H1 (cell line): Measurements from ENCODE around the gene PRR23E. TPM values are rescaled to one million over a fixed set of nuclear protein-coding genes. Genes with fewer than 3 reads are reported as not detected.

Experiments
- CTCF ChIA-PET: fragments of 300-600 bp; sonication (Branson Sonifier 250); formaldehyde crosslinking; loops from one replicate; lab custom pipeline; 2021; ENCODE audit not compliant: partially characterized antibody; lab: Charles Lee
- POLR2A ChIA-PET: fragments of 300-600 bp; sonication (Branson Sonifier 250); formaldehyde crosslinking; loops from one replicate; lab custom pipeline; 2021; ENCODE audit warnings: inconsistent platforms; ENCODE audit not compliant: partially characterized antibody; lab: Charles Lee
- DNase-seq, 2 experiments: peaks; one replicate each; pipeline versions ENCODE4 v3.0.0 to v3.0.0-alpha.2; 2010 to 2022; ENCODE audit warnings: low spot score in 2 of 2, low read depth in 1 of 2, mixed read lengths in 1 of 2
- FAIRE-seq: peaks from 2 replicates; lab custom pipeline; 2011; peaks lifted over from hg19 to GRCh38; lab: Jason Lieb, UNC
- H2AFZ ChIP-seq: 2 replicates; pipeline ENCODE4 v1.8.1; 2012; ENCODE audit warnings: low read length, inconsistent platforms
- H2AK5ac ChIP-seq: 2 replicates; pipeline ENCODE4 v1.6.1; 2013; ENCODE audit warnings: low read depth, low read length
- H2BK120ac ChIP-seq: replicated peaks from 2 replicates; pipeline ENCODE3; 2013; ENCODE audit warnings: low read depth, low read length, inconsistent platforms
- H2BK12ac ChIP-seq: 2 replicates; pipeline ENCODE4 v1.6.1; 2013; ENCODE audit warnings: low read depth, low read length
- H2BK15ac ChIP-seq: 2 replicates; pipeline ENCODE4 v1.6.1; 2013; ENCODE audit warnings: low read length
- H2BK20ac ChIP-seq: 2 replicates; pipeline ENCODE4 v1.6.1; 2013; ENCODE audit warnings: low read length
- H2BK5ac ChIP-seq: 2 replicates; pipeline ENCODE4 v1.6.1; 2013; ENCODE audit warnings: low read depth, low read length
- H3K14ac ChIP-seq: 2 replicates; pipeline ENCODE4 v1.6.1; 2013; ENCODE audit warnings: inconsistent platforms; ENCODE audit not compliant: insufficient read length
- H3K18ac ChIP-seq: 2 replicates; pipeline ENCODE4 v1.6.1; 2013; ENCODE audit warnings: low read length; ENCODE audit errors: extremely low read depth
- H3K23ac ChIP-seq: 2 replicates; pipeline ENCODE4 v1.6.1; 2013; ENCODE audit warnings: inconsistent platforms; ENCODE audit not compliant: insufficient read length
- H3K23me2 ChIP-seq: 2 replicates; pipeline ENCODE4 v1.6.1; 2013; ENCODE audit warnings: low read depth, low read length
- H3K27ac ChIP-seq: 2 replicates; pipeline ENCODE4 v1.6.1; 2011; ENCODE audit warnings: low read depth, low read length, inconsistent platforms
- H3K27me3 ChIP-seq, 4 experiments: replicated peaks in 1 of 4; 1 replicate in 1 of 4; 2 replicates in 3 of 4; pipeline versions ENCODE4 v1.6.1 to v1.8.1; 2011 to 2013; ENCODE audit warnings: low read length in 3 of 4, mild to moderate bottlenecking in 3 of 4, inconsistent platforms in 2 of 4, mixed read lengths in 2 of 4, moderate library complexity in 1 of 4; ENCODE audit not compliant: control insufficient read depth in 3 of 4, insufficient read depth in 3 of 4; ENCODE audit errors: extremely low read depth in 1 of 4
- H3K36me3 ChIP-seq, 4 experiments: 2 replicates each; pipeline versions ENCODE4 v1.6.1 to v1.8.1; 2011 to 2013; ENCODE audit warnings: mild to moderate bottlenecking in 4 of 4, low read length in 3 of 4, moderate library complexity in 2 of 4, control low read depth in 1 of 4, inconsistent platforms in 1 of 4; ENCODE audit not compliant: insufficient read depth in 4 of 4, control insufficient read depth in 2 of 4
- H3K4ac ChIP-seq: replicated peaks from 2 replicates; pipeline ENCODE3; 2013; ENCODE audit warnings: low read length, low read depth, mixed read lengths, inconsistent platforms; ENCODE audit not compliant: insufficient read length
- H3K4me1 ChIP-seq, 4 experiments: replicated peaks in 1 of 4; 1 replicate in 1 of 4; 2 replicates in 3 of 4; pipeline versions ENCODE4 v1.6.1 to v1.8.1; 2011 to 2013; ENCODE audit warnings: low read length in 3 of 4, inconsistent platforms in 2 of 4, mixed read lengths in 1 of 4; ENCODE audit not compliant: insufficient read depth in 4 of 4, control insufficient read depth in 3 of 4
- H3K4me2 ChIP-seq, 2 experiments: 2 replicates each; pipeline versions ENCODE4 v1.6.1 to v1.8.1; 2011 to 2013; ENCODE audit warnings: low read depth in 2 of 2, low read length in 2 of 2, control low read depth in 1 of 2, inconsistent platforms in 1 of 2, mild to moderate bottlenecking in 1 of 2; ENCODE audit not compliant: insufficient read depth in 1 of 2
- H3K4me3 ChIP-seq, 4 experiments: fragments of 200-600, 300-600 bp in 1 of 4; sonication (generic), shearing (Covaris generic), sonication (Bioruptor Twin) in 1 of 4; 2 replicates each; pipeline versions ENCODE4 v1.5.1 to v1.8.1; 2011 to 2016; ENCODE audit warnings: low read length in 4 of 4, low read depth in 3 of 4, control low read depth in 2 of 4, inconsistent platforms in 2 of 4, mild to moderate bottlenecking in 2 of 4, mixed read lengths in 1 of 4, moderate library complexity in 1 of 4; ENCODE audit not compliant: insufficient read depth in 2 of 4; ENCODE audit errors: extremely low read depth in 1 of 4
- H3K56ac ChIP-seq: replicated peaks from 2 replicates; pipeline ENCODE3; 2013; ENCODE audit warnings: low read depth, mild to moderate bottlenecking, mixed read lengths, low read length, inconsistent platforms; ENCODE audit not compliant: insufficient read length
- H3K79me1 ChIP-seq: 2 replicates; pipeline ENCODE4 v1.6.1; 2013; ENCODE audit warnings: low read depth, low read length, control low read depth
- H3K79me2 ChIP-seq, 2 experiments: 2 replicates each; pipeline versions ENCODE4 v1.6.1 to v1.8.1; 2012 to 2013; ENCODE audit warnings: low read length in 2 of 2, mild to moderate bottlenecking in 2 of 2, inconsistent platforms in 1 of 2; ENCODE audit not compliant: insufficient read depth in 2 of 2, control insufficient read depth in 1 of 2
- H3K9ac ChIP-seq, 4 experiments: replicated peaks in 1 of 4; 1 replicate in 1 of 4; 2 replicates in 3 of 4; pipeline versions ENCODE4 v1.6.1 to v1.8.1; 2011 to 2013; ENCODE audit warnings: low read depth in 3 of 4, low read length in 3 of 4, control low read depth in 2 of 4, mild to moderate bottlenecking in 2 of 4, moderate library complexity in 2 of 4, inconsistent platforms in 1 of 4; ENCODE audit errors: extremely low read depth in 1 of 4
- H3K9me3 ChIP-seq, 2 experiments: 2 replicates each; pipeline versions ENCODE4 v1.6.1 to v1.8.1; 2012 to 2013; ENCODE audit warnings: mild to moderate bottlenecking in 2 of 2, moderate library complexity in 2 of 2, control low read depth in 1 of 2, inconsistent platforms in 1 of 2, low read depth in 1 of 2, low read length in 1 of 2, mixed read lengths in 1 of 2; ENCODE audit not compliant: insufficient read depth in 2 of 2
- H4K20me1 ChIP-seq, 2 experiments: replicated peaks in 1 of 2; 2 replicates each; pipeline versions ENCODE3 to v1.8.1; 2011 to 2013; ENCODE audit warnings: inconsistent platforms in 2 of 2, low read length in 2 of 2, mild to moderate bottlenecking in 1 of 2; ENCODE audit not compliant: insufficient read depth in 2 of 2, control insufficient read depth in 1 of 2
- H4K5ac ChIP-seq: 2 replicates; pipeline ENCODE4 v1.6.1; 2013; ENCODE audit warnings: low read length, low read depth, mixed read lengths, inconsistent platforms; ENCODE audit not compliant: insufficient read length
- H4K8ac ChIP-seq: 2 replicates; pipeline ENCODE4 v1.8.0; 2013; ENCODE audit warnings: mild to moderate bottlenecking, moderate library complexity, low read length, inconsistent platforms; ENCODE audit not compliant: insufficient read depth; ENCODE audit errors: extremely low read depth
- H4K91ac ChIP-seq: replicated peaks from 2 replicates; pipeline ENCODE3; 2013; ENCODE audit warnings: low read length, mixed read lengths, inconsistent platforms; ENCODE audit not compliant: insufficient read length
- CBX8 ChIP-seq: fragments of 300-800, 300-1000 bp; sonication (generic); IDR thresholded peaks from 2 replicates; pipeline ENCODE4 v1.7.1; 2016; ENCODE audit warnings: low read depth, low read length, borderline replicate concordance
- SAP30 ChIP-seq: fragments of 300-600 bp; sonication (generic); IDR thresholded peaks from 2 replicates; pipeline ENCODE4 v1.7.1; 2012; ENCODE audit warnings: low read length, moderate library complexity, mild to moderate bottlenecking, inconsistent platforms; ENCODE audit not compliant: insufficient read depth, insufficient replicate concordance
- YY1 ChIP-seq: IDR thresholded peaks from 2 replicates; pipeline ENCODE4 v1.6.1; 2011; ENCODE audit warnings: low read depth, mild to moderate bottlenecking, low read length
- WGBS, 2 experiments: shearing (Covaris generic) in 1 of 2; methylation state at CpG; one replicate each; pipeline versions ENCODE4 v1.1.6 to v1.1.7; 2013 to 2015; ENCODE audit warnings: low lambda C conversion rate in 2 of 2, mixed read lengths in 2 of 2, inconsistent platforms in 1 of 2, low coverage in 1 of 2, missing lambda C conversion rate in 1 of 2; ENCODE audit not compliant: insufficient replicate concordance in 2 of 2, insufficient coverage in 1 of 2, insufficient read length in 1 of 2; ENCODE audit errors: extremely low coverage in 1 of 2, missing lambda C conversion rate in 1 of 2; 5-methylcytosine and 5-hydroxymethylcytosine counted together
- polyA plus RNA-seq, 7 experiments: library from polyadenylated mRNA; depleted of rRNA in 3 of 7; stranded (reverse) in 5 of 7; unstranded in 2 of 7; fragments of >200 nt in 5 of 7; fragments of 200-250 nt in 2 of 7; gene quantifications; 1 replicate in 5 of 7; 2 replicates in 1 of 7; 4 replicates in 1 of 7; pipeline versions ENCODE4 v1.2.1 to v1.2.3, GENCODE V29; 2011 to 2013; ENCODE audit warnings: missing spikeins in 2 of 7, mixed read lengths in 2 of 7
- total RNA-seq: library from RNA; stranded (reverse); fragmentation: NEBNext Ultra II Directional; extraction: Animal tissue kit (Norgen Biotek cat#: 25700); gene quantifications from 2 replicates; pipeline ENCODE4 v1.2.1, GENCODE V29; 2021
- TF ChIP-seq, protein P1 (sequence below): IDR thresholded peaks from 2 replicates; pipeline ENCODE4 v1.6.1; 2012; ENCODE audit warnings: inconsistent platforms

PRR23E gene
- total and polyA plus RNA-seq, 2 of the 8 experiments (the other 6 are each of a cell fraction or from before 2014, with no cell fraction given): not detected

DNA sequence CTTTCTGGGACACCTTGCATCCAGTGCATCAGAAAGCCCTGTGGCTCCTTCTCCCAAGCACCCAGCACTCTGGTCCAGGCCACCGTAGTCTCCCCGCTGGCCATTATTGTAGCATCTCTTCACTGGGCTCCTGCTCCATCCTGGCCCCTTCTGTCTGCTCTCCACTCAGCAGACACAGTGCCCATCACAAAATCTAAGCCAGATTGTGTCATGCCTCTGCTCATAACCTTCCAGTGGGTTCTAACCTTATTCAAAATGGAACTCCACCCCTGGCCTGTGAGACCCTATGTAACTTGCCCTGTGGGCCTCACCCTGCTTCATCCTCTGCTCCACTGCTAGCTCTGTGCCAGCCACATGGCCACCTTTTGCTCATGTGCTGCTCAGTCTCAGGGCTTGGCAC is 31.7 kb upstream of the PRR23E start:
- WGBS, 2 experiments: 100% methylated on average over 2 of the region's 2 CpGs; no CpG with 5 or more reads in 1 of the 2 experiments
- POLR2A ChIA-PET: no interaction called here
- FAIRE-seq: no peak

More for the DNA sequence above, 31.7 kb upstream of the PRR23E start:
- Histone ChIP-seq H3K4ac (no peak overlapping the region), H2BK20ac (no peak overlapping the region), H2BK5ac (no peak overlapping the region), H4K8ac (no peak overlapping the region; the same call in 1 of the 2 replicates), H2AFZ (no peak overlapping the region)
- TF ChIP-seq, protein P1, sequence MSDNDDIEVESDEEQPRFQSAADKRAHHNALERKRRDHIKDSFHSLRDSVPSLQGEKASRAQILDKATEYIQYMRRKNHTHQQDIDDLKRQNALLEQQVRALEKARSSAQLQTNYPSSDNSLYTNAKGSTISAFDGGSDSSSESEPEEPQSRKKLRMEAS: no peak
- no peak for TF ChIP-seq CBX8
- no peak for TF ChIP-seq YY1
- no peak for TF ChIP-seq SAP30
- TF ChIP-seq, all 59 proteins: peak for 0
- H3K14ac ChIP-seq: no peak overlapping the region
- peaks cover 8% of the 10 kb centered on the region; the same call in 1 of the 2 replicates for H3K23me2 ChIP-seq
- DNase-seq: no peak
- H2AK5ac ChIP-seq: no peak overlapping the region
- no peak overlapping the region for H3K23ac ChIP-seq
- H2BK12ac ChIP-seq: no peak overlapping the region
- no peak overlapping the region for H3K27ac ChIP-seq
- H3K27me3 ChIP-seq: no peaks in the 10 kb centered on the region
- H3K9me3 ChIP-seq: no peaks in the 10 kb centered on the region
- H4K91ac ChIP-seq: no peak overlapping the region
- H3K9ac ChIP-seq: no peak overlapping the region
- no peak overlapping the region for H2BK15ac ChIP-seq
- H3K4me3 ChIP-seq: no peak overlapping the region
- no peak overlapping the region for H3K18ac ChIP-seq
- CTCF ChIA-PET: interaction anchor here (0.7 to 1.2 kb wide), 2 partner anchors 87 to 122 kb away, joined by 3 read pairs; no protein-coding TSS in a partner anchor
- H3K79me2 ChIP-seq: no peaks in the 10 kb centered on the region
- H2BK120ac ChIP-seq: no peak overlapping the region
- H3K4me2 ChIP-seq: no peak overlapping the region
- H4K5ac ChIP-seq: no peak overlapping the region
- no peaks in the 10 kb centered on the region for H3K79me1 ChIP-seq
- H3K36me3 ChIP-seq: no peaks in the 10 kb centered on the region
- H3K56ac ChIP-seq: no peak overlapping the region
- peaks cover 0 to 7% of the 10 kb centered on the region in 2 experiments for H4K20me1 ChIP-seq
- H3K4me1 ChIP-seq: peaks cover 0 to 18% (median 10%) of the 10 kb centered on the region in 4 experiments; a peak in 6 of 7 replicates
